ENCODE measurements around the gene FGF12. TPM values are rescaled to one million over a fixed set of nuclear protein-coding genes. Genes with fewer than 3 reads are reported as not detected.

Gene FGF12
- polyA plus RNA-seq, 3 donors: not detected

- Mint-ChIP-seq H3K4me3 (no peak overlapping the region), H3K4me1 (no peaks in the 10 kb centered on the region), H3K27ac (no peak overlapping the region), H3K9me3 (peaks cover 0 to 3% (median 2%) of the 10 kb centered on the region in 7 donors), H3K36me3 (no peaks in the 10 kb centered on the region), H3K27me3 (ENCODE audit: low read depth in 3 of 3) (peaks cover 0 to 4% (median 0%) of the 10 kb centered on the region in 3 donors)
- no peak for TF ChIP-seq CTCF (IDR thresholded peaks at IDR 0.05)
- Histone ChIP-seq H3K36me3 (replicated peaks in 1 of 2; ENCODE audit: control insufficient read depth in 1 of 2, insufficient read depth in 2 of 2, low read length in 2 of 2) (no peaks in the 10 kb centered on the region), H3K27ac (ENCODE audit: low read depth in 1 of 2, low read length in 2 of 2) (no peak overlapping the region), H3K27me3 (ENCODE audit: control insufficient read depth in 2 of 2, insufficient read depth in 2 of 2, low read length in 2 of 2) (no peaks in the 10 kb centered on the region), H4K20me1 (ENCODE audit: insufficient read depth, low read length) (no peaks in the 10 kb centered on the region), H3K4me3 (replicated peaks in 1 of 3; ENCODE audit: low read depth in 2 of 3, low read length in 3 of 3) (no peak overlapping the region), H3K4me2 (replicated peaks; ENCODE audit: extremely low read depth, low read length, poor library complexity, severe bottlenecking) (no peak overlapping the region), H3K9ac (ENCODE audit: insufficient read depth, low read length, poor library complexity, severe bottlenecking) (no peak overlapping the region), H3K4me1 (ENCODE audit: control insufficient read depth in 1 of 2, insufficient read depth in 2 of 2, low read length in 2 of 2) (no peaks in the 10 kb centered on the region), H3K9me3 (replicated peaks in 1 of 2; ENCODE audit: control insufficient read depth in 1 of 2, insufficient read depth in 1 of 2, low read length in 2 of 2) (no peaks in the 10 kb centered on the region), H2AFZ (ENCODE audit: insufficient read depth, low read depth, low read length, poor library complexity, severe bottlenecking) (no peak overlapping the region), H3K79me2 (ENCODE audit: insufficient read depth, low read length) (no peaks in the 10 kb centered on the region)
- intact Hi-C loops (cut with micrococcal nuclease): no loop called here
- DNase-seq: no peak
Measured at GRCh38 chr3:192737506-192737905, 10.2 kb upstream of the FGF12 start.

GRCh38 chr3:192731233-192731632 lies 3.9 kb upstream of the FGF12 start:
- Histone ChIP-seq H3K4me1 (ENCODE audit: control insufficient read depth in 1 of 2, insufficient read depth in 2 of 2, low read length in 2 of 2) (no peaks in the 10 kb centered on the region), H3K79me2 (ENCODE audit: insufficient read depth, low read length) (no peaks in the 10 kb centered on the region), H3K4me3 (replicated peaks in 1 of 3; ENCODE audit: low read depth in 2 of 3, low read length in 3 of 3) (no peak overlapping the region), H3K27me3 (ENCODE audit: control insufficient read depth in 2 of 2, insufficient read depth in 2 of 2, low read length in 2 of 2) (peaks cover 4 to 6% of the 10 kb centered on the region in 2 donors), H3K27ac (ENCODE audit: low read depth in 1 of 2, low read length in 2 of 2) (no peak overlapping the region), H4K20me1 (ENCODE audit: insufficient read depth, low read length) (no peaks in the 10 kb centered on the region), H3K9me3 (replicated peaks in 1 of 2; ENCODE audit: control insufficient read depth in 1 of 2, insufficient read depth in 1 of 2, low read length in 2 of 2) (no peaks in the 10 kb centered on the region), H3K9ac (ENCODE audit: insufficient read depth, low read length, poor library complexity, severe bottlenecking) (no peak overlapping the region), H2AFZ (ENCODE audit: insufficient read depth, low read depth, low read length, poor library complexity, severe bottlenecking) (no peak overlapping the region), H3K4me2 (replicated peaks; ENCODE audit: extremely low read depth, low read length, poor library complexity, severe bottlenecking) (no peak overlapping the region), H3K36me3 (replicated peaks in 1 of 2; ENCODE audit: control insufficient read depth in 1 of 2, insufficient read depth in 2 of 2, low read length in 2 of 2) (no peaks in the 10 kb centered on the region)
- Mint-ChIP-seq H3K9me3 (peaks cover 0 to 6% (median 3%) of the 10 kb centered on the region in 7 donors), H3K4me3 (no peak overlapping the region), H3K4me1 (no peaks in the 10 kb centered on the region), H3K36me3 (no peaks in the 10 kb centered on the region), H3K27me3 (ENCODE audit: low read depth in 3 of 3) (peaks cover 4 to 17% (median 14%) of the 10 kb centered on the region in 3 donors), H3K27ac (no peak overlapping the region)
- WGBS (ENCODE audit: insufficient coverage): 86% methylated on average over 2 of the region's 3 CpGs
- no peak for DNase-seq
- TF ChIP-seq CTCF (IDR thresholded peaks at IDR 0.05): no peak
- intact Hi-C loops (cut with micrococcal nuclease): no loop called here

Measured in CD14-positive monocyte (primary cell).